ENCODE measurements around the gene FUT6.
"Not testable (repeated sequence)": the region's sequence is repeated elsewhere in the genome, so short reads cannot be mapped to it uniquely, and the experiment has no call there.

The FUT6 gene

GRCh38 chr19:5784581-5785147, 54.8 kb downstream of the FUT6 start, which contains the start of gene PRR22:
PRR22 (minus strand) TSS chr19:5784746; CDS start chr19:5784660, 86 bp downstream.
- no peak for DNase-seq

DNA sequence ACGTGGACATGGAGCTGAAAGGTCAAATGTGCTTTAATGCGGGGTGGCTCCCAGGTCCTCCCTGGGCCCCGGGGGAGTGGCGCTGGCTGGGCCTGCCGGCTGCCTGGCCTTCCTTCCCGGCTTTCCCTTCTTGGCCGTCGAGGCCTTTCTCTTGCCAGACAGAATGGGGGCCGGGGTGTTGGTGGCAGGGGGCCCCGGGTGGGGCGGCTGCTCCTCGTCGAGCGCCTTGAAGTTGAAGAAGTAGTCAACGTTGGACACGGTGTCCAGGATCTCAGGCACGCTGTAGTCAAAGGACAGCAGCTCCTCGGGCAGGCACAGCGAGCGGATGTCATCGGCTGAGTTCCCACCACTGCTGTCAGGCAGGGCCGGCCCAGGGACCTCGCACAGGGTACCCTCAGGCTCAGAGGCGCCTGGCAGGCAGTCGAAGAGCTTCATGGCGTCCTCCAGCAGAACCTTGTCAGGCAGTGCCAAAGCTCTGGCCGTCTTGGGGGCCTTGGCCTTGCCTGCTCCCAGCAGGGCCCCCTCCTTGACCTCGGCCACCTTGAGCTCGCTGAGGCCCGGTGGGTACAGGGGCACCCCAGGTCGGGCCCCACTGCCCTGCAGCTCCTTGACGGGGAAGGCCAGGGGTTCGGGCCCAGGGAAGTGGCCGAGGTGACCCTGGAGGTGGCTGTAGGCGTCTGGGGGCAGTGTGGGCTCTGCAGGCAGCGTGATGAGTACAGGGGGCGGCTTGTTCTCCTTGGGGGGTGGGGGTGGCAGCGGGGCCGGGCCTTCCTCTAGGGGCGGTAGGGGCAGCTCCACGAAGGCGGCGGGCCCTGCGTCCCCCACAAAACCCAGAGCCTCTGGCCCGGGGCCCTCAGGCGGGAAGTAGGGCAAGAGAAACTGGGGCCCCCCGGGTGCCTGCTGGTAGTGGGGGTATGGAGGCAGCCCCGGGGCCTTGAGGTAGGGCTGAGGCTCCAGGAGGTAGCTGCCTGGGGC, 56.3 kb downstream of the FUT6 start:
- no peak for DNase-seq

DNA sequence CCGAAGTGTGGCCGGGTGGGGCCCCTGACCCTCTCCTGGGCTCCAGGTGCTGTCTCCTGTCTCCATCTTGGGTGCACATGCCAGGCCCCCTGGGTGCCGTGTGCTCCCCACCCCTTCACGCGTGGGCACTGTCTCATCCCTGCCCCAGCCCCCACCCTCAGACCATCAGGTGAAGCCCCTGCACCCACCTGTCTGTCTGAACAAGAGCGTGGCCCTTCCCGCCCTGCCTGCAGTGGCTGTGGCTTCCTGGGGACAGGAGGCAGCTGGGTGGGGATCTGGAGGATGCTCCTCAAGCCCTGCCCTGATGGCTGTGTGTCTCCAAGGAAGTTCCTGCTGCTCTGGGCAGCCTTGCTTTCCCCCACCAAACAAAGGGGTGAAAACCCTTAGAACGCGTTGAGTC, 57.2 kb downstream of the FUT6 start:
- no peak for DNase-seq

GRCh38 chr19:5780916-5781315, 58.6 kb downstream of the FUT6 start:
- DNase-seq = not testable (repeated sequence)

All from stimulated activated CD8-positive, alpha-beta memory T cell treated with anti-CD3 and anti-CD28 coated beads, Interleukin-4, amount 100 ng/mL, for 48 hours (primary cell).